Type B pancreatic cell (in vitro differentiated cells): ENCODE results near the gene KBTBD12. TPM values are rescaled to one million over a fixed set of nuclear protein-coding genes. Genes with fewer than 3 reads are reported as not detected.

ENCODE experiments used
- DNase-seq: peaks from one replicate; pipeline ENCODE4 v3.0.0; 2021; ENCODE audit warnings: mixed read lengths; ENCODE audit not compliant: unreplicated experiment; ENCODE audit errors: extremely low spot score
- H3K27ac Mint-ChIP-seq: 2 replicates; pipeline ENCODE4 v1.8.0; 2021; ENCODE audit warnings: mild to moderate bottlenecking, mixed read lengths
- H3K27me3 Mint-ChIP-seq: 2 replicates; pipeline ENCODE4 v1.8.0; 2021; ENCODE audit warnings: mixed read lengths
- H3K36me3 Mint-ChIP-seq: 2 replicates; pipeline ENCODE4 v1.8.0; 2021; ENCODE audit warnings: mixed read lengths
- H3K4me1 Mint-ChIP-seq: one replicate; pipeline ENCODE4 v1.8.0; 2021; ENCODE audit warnings: mixed read lengths; ENCODE audit not compliant: unreplicated experiment
- H3K4me3 Mint-ChIP-seq: 2 replicates; pipeline ENCODE4 v1.8.0; 2021; ENCODE audit warnings: mild to moderate bottlenecking, mixed read lengths
- H3K9me3 Mint-ChIP-seq: 2 replicates; pipeline ENCODE4 v1.8.0; 2021; ENCODE audit warnings: mixed read lengths
- total RNA-seq: library from RNA; stranded (reverse); gene quantifications from 2 replicates; pipeline ENCODE4 v1.2.1, GENCODE V29; 2021; ENCODE audit warnings: low replicate concordance
- TF ChIP-seq, protein P1 (sequence below): fragments of 200-600 bp; sonication (generic); conservative IDR thresholded peaks from 2 replicates; pipeline ENCODE4 v1.5.0; 2021; ENCODE audit warnings: antibody characterized with exemption, mild to moderate bottlenecking

KBTBD12 gene
- total RNA-seq, 1 donor from 2014 or later = not detected

DNA sequence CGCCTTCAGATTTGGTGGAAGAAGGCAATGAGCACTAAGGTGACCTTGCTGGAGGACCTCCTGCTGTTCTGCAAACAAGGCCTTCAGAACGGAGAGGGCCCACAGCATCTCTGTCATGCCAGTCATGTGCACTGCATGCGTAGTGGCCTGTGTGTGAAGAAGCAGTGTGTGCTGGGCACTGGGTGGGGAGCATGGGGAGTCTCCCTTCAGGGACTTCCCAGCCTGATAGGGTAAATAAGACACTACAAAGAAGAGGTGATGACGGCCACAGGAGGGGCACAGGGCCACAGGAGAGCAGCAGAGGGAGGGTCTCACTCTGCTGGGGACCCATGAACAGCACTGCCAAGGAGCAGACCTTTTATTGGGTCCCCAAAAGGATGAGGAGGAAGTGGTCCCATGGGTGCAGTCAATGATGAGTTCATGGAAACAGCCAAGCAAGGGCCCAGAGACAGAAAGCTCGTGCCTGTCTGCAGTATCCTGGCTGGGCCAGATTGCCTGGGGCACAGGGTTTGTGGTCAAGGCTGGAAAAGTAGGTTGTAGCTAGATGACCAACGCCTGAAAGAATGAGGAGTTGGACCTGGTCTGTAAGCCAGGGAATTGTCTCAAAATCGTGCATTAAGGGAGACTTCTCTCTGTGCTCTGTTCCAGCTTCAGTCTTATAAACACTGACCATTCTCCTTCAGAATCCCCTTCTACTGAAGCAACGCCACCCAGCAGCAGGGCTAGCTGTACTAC, 69.4 kb downstream of the KBTBD12 start:
- H3K4me1 Mint-ChIP-seq = no peaks in the 10 kb centered on the region
- peaks cover 5% of the 10 kb centered on the region for H3K27me3 Mint-ChIP-seq
- H3K36me3 Mint-ChIP-seq = no peaks in the 10 kb centered on the region
- TF ChIP-seq, protein P1, sequence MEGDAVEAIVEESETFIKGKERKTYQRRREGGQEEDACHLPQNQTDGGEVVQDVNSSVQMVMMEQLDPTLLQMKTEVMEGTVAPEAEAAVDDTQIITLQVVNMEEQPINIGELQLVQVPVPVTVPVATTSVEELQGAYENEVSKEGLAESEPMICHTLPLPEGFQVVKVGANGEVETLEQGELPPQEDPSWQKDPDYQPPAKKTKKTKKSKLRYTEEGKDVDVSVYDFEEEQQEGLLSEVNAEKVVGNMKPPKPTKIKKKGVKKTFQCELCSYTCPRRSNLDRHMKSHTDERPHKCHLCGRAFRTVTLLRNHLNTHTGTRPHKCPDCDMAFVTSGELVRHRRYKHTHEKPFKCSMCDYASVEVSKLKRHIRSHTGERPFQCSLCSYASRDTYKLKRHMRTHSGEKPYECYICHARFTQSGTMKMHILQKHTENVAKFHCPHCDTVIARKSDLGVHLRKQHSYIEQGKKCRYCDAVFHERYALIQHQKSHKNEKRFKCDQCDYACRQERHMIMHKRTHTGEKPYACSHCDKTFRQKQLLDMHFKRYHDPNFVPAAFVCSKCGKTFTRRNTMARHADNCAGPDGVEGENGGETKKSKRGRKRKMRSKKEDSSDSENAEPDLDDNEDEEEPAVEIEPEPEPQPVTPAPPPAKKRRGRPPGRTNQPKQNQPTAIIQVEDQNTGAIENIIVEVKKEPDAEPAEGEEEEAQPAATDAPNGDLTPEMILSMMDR = no peak
- no peak for DNase-seq
- no peak overlapping the region for H3K27ac Mint-ChIP-seq
- peaks cover 4% of the 10 kb centered on the region for H3K9me3 Mint-ChIP-seq
- H3K4me3 Mint-ChIP-seq = no peak overlapping the region

DNA sequence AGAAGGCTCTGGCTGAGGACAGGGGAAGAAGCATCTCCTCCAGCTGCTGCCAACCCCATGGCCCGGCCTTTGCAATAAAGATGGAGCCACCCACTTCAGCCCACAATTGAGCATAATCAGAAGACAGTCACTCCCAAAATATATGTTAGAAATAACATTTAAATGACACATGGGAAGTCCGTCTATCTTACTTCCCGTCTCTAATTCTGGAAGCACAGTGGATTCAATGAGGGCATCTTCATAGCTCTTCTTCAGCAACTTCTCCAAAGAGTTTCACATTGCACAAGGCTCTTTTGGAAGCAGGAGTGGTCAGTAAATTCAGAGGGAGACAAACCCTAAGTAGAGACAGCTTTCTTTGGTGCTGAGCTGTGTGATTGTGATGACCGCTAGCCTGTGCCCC, 70.2 kb downstream of the KBTBD12 start:
- peaks cover 4% of the 10 kb centered on the region for H3K9me3 Mint-ChIP-seq
- peaks cover 5% of the 10 kb centered on the region for H3K27me3 Mint-ChIP-seq
- H3K4me3 Mint-ChIP-seq = no peak overlapping the region
- no peaks in the 10 kb centered on the region for H3K4me1 Mint-ChIP-seq
- no peak overlapping the region for H3K27ac Mint-ChIP-seq
- TF ChIP-seq, protein P1 = no peak
- H3K36me3 Mint-ChIP-seq = no peaks in the 10 kb centered on the region
- DNase-seq = no peak

DNA sequence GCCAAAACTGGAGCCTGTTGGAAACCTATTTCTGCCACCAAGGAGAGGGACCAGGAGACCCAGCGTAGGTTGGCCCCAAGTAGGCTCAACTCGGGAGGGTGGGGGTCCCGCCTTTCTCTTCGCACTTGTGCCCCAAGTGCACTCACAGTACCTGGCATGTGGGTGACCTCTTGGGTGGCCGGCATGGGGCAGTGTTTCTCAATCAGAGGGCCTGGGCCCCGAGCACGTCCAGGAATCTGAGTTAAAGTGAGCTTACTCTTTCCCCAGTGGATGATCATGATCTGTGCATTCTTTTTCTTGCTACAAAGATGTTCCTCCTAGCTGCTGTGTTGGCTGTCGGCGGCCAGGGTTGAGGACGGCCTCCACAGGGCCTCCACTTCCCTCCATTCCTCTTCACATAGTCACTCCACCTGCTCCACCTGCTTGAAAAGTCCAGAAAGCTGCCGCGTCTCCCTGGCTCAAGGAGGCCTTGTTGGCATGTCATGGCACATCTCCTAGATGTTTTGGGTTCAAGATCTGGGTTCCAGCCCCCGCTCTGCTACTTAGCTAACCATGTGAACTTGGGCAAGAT, 70.7 kb downstream of the KBTBD12 start:
- Mint-ChIP-seq H3K4me1 (no peaks in the 10 kb centered on the region), H3K9me3 (peaks cover 4% of the 10 kb centered on the region), H3K4me3 (no peak overlapping the region), H3K27ac (no peak overlapping the region), H3K36me3 (no peaks in the 10 kb centered on the region), H3K27me3 (peaks cover 5% of the 10 kb centered on the region)
- TF ChIP-seq, protein P1 = no peak
- no peak for DNase-seq

DNA sequence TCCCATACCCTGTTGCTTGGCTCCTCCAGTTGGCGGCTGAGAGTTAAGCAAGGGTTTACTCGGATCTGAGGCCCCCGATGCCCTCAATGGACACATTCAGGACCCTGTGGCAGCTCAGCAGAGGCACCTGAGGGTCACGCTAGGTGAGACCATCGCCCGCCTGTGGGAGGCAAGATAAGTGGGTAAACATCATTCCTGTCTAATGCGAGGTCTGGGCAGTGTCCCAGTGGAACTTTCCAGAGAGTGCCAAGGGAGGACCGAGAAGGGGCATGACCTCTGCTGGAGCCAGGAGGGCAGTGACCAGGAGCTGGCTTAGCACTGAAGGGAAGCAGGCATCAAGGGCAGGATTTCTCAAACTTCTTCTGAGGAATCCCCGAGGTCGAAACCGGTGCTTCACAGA, 71.8 kb downstream of the KBTBD12 start:
- Mint-ChIP-seq H3K4me3 (no peak overlapping the region), H3K27me3 (peaks cover 5% of the 10 kb centered on the region), H3K4me1 (no peaks in the 10 kb centered on the region), H3K9me3 (peaks cover 4% of the 10 kb centered on the region), H3K36me3 (no peaks in the 10 kb centered on the region), H3K27ac (no peak overlapping the region)
- TF ChIP-seq, protein P1 = no peak
- no peak for DNase-seq

DNA sequence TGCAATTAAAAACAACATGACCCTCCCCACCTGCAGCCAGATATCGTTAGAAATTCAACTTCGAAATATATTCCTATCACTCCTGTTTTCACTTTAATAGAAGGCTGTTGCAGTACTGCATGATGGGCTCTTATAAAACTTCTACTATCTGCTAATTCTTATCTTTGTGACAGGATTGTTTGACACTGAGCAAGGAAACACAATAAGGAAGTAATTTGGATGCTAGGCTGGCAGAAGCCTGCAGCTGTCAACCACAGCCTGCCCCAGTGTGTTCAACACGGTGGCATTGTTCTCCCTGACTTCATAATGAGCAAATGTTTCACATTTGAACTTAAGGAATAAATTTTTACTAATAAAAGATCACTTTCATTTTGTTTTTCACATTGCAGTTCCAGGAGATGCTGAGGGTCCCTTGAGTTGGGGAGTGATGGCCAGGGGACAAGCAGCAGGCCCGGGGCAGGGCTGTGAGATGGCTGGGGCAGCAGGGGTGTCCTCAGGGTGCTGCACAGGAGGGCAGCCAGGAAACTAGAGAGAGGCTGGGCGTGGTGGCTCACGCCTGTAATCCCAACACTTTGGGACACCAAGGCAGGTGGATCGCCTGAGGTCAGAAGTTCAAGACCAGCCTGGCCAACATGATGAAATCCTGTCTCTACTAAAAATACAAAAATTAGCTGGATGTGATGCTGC, 72.4 kb downstream of the KBTBD12 start:
- Mint-ChIP-seq H3K36me3 (no peaks in the 10 kb centered on the region), H3K27ac (no peak overlapping the region), H3K4me1 (no peaks in the 10 kb centered on the region), H3K27me3 (peaks cover 5% of the 10 kb centered on the region), H3K9me3 (peaks cover 4% of the 10 kb centered on the region), H3K4me3 (no peak overlapping the region)
- DNase-seq = no peak
- TF ChIP-seq, protein P1 = no peak
